Heart left ventricle (tissue), 13 donors: ENCODE data around the gene HPRT1.

Experiments used
- POLR2A ChIP-seq, 2 donors: fragments of 450-650 bp; IDR thresholded peaks; one replicate each; pipeline ENCODE4 v1.6.1; 2017; ENCODE audit warnings: antibody characterized with exemption in 2 of 2, mild to moderate bottlenecking in 2 of 2, moderate library complexity in 2 of 2
- TF ChIP-seq, protein P1 (sequence below), 12 donors: fragments of 200-600 bp; sonication (generic) in 4 of 12; IDR thresholded peaks; one replicate each; pipeline versions ENCODE4 v1.5.0 to v1.8.0; 2018 to 2022; ENCODE audit warnings: antibody characterized with exemption in 12 of 12, mild to moderate bottlenecking in 5 of 12
- donor health status: ischemic (EF 13 %, LVEDD 7.1; RV severe dilation, severe dysfunction).
- donor health status: DM: no; HTN: yes; CAD: no.
- donor health status: DM: no; HTN: no; CAD: no.
- donor health status: ischemic (EF 25% LVEDD 6.9; RV normal size, moderate dysfunction).
- donor health status: ischemic (EF 25% LVEDD 5.7; RV mildly dilated, moderate dysfunction).
- donor health status: ischemic (EF 35%, LVEDD 5.7; RV mildly dilated, moderate dysfunction).
- donor health status: nonischemic (EF 11% LVEDD 7.7; RV severe dilation, severe dysfunction).
- donor health status: DM: yes; HTN: yes; CAD: no.
- donor health status: PGD.
- donor health status: ischemic (EF 29% LVEDD 5.4; RV normal size, mild dysfunction).
- donor health status: nonischemic (EF 23%, LVEDD 6.1; RV moderate dilation, normal function).

DNA sequence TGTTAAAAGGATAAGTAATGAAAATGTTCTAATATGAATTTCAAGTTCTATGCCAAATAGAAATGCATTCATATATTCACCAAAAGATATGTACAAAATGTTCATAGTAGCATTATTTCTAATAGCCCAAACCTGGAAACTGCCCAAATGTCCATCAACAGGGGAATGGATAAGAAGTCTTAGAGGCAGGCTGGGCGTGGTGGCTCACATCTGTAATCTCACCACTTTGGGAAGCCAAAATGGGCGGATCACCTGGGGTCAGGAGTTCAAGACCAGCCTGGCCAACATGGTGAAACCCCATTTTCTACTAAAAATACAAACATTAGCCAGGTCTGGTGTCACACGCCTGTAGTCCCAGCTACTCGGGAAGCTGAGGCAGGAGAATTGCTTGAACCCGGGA, 2.3 kb upstream of the HPRT1 start:
- TF ChIP-seq, protein P1, sequence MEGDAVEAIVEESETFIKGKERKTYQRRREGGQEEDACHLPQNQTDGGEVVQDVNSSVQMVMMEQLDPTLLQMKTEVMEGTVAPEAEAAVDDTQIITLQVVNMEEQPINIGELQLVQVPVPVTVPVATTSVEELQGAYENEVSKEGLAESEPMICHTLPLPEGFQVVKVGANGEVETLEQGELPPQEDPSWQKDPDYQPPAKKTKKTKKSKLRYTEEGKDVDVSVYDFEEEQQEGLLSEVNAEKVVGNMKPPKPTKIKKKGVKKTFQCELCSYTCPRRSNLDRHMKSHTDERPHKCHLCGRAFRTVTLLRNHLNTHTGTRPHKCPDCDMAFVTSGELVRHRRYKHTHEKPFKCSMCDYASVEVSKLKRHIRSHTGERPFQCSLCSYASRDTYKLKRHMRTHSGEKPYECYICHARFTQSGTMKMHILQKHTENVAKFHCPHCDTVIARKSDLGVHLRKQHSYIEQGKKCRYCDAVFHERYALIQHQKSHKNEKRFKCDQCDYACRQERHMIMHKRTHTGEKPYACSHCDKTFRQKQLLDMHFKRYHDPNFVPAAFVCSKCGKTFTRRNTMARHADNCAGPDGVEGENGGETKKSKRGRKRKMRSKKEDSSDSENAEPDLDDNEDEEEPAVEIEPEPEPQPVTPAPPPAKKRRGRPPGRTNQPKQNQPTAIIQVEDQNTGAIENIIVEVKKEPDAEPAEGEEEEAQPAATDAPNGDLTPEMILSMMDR (IDR thresholded peaks at IDR 0.05): no peak
- TF ChIP-seq POLR2A (IDR thresholded peaks at IDR 0.05): no peak
